GM12801 (cell line): ENCODE results near the gene PDXK.

Source experiments
- TF ChIP-seq, protein P1 (sequence below): IDR thresholded peaks from one replicate; pipeline ENCODE4 v1.5.1; 2011; ENCODE audit warnings: control low read depth; ENCODE audit not compliant: insufficient read length; ENCODE audit errors: extremely low read depth

PDXK gene

DNA sequence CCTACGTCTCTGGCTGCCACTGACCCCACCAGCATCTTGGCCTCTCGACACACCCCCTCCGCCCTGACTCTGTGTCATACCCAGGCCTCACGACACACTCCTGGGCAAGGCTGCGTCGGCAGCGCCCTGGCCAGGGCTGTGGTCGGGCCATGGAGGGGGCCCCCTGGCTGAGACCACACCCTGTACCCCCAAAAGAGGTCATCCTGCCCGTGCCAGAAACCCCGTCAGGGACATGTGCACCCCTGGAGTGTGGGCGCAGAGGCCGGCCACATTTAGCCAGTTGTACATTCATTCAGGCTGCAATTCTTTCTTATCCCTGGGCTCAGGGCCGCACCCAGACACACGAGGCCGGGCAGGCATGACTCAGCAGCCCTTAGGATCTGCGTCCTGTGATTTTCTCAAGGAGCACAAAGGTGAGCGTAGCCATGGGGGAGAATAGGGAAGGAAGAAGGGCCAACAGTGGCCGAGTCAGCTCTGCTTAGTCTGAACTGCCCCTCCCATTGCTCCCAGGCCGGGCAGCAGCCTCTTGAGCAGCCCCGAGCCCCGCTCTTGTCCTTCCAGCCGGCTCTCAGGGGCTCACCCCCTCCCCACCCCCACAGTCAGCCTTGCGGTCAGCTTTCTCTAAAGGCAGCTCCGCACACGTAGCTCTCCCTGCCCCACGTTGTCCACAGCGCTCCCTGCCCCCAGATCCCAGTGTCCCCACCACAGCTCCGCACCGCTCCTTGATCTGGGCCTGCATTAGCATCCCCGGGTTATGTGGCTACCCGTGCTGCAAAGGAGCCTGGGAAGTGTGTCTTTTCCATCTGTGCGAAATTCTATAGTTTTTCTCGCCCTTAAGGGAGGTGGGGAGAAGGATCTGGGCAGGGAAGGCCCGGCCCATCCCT, 49.3 kb downstream of the PDXK start:
- TF ChIP-seq, protein P1, sequence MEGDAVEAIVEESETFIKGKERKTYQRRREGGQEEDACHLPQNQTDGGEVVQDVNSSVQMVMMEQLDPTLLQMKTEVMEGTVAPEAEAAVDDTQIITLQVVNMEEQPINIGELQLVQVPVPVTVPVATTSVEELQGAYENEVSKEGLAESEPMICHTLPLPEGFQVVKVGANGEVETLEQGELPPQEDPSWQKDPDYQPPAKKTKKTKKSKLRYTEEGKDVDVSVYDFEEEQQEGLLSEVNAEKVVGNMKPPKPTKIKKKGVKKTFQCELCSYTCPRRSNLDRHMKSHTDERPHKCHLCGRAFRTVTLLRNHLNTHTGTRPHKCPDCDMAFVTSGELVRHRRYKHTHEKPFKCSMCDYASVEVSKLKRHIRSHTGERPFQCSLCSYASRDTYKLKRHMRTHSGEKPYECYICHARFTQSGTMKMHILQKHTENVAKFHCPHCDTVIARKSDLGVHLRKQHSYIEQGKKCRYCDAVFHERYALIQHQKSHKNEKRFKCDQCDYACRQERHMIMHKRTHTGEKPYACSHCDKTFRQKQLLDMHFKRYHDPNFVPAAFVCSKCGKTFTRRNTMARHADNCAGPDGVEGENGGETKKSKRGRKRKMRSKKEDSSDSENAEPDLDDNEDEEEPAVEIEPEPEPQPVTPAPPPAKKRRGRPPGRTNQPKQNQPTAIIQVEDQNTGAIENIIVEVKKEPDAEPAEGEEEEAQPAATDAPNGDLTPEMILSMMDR: no peak

DNA sequence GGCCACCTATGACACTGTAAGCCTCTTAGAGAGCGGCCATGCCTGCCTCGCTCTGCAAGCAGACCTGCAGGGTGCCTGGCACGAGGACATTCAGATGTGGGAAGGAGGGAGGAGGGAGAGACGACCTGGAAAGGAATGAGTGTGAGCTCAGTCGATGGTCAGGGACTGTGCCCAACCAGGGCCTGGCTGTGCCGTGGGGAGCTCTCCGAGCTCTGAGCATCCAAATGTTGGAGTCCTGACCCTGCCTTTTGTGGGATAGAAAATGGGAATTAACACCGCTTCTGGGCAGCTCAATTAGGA, 49.9 kb downstream of the PDXK start:
- TF ChIP-seq, protein P1: no peak

DNA sequence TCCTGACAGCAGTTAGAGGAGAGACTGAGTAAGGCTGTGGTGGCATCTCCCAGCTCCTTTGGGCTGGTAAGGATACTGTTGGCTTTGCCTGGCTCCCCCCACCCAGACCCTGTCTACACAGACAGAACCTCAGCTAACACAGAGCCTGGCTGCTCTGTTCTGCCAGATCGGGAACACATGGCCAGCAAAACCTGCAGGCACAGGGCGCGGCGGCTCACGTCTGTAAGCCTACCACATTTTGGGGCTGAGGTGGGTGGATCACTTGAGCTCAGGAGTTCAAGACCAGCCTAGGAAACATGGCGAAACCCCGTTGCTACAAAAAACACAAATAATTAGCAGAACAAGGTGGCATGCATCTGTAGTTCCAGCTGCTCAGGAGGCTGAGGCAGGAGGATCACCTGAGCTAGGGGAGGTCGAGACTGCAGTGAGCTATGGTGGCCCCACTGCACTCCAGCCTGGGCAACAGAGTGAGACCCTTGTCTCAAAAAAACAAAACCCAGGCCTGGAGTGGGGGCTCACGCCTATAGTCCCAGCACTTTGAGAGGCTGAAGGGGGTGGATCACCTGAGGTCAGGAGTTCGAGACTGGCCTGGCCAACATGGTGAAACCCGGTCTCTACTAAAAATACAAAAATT, 50.5 kb downstream of the PDXK start:
- TF ChIP-seq, protein P1: no peak

DNA sequence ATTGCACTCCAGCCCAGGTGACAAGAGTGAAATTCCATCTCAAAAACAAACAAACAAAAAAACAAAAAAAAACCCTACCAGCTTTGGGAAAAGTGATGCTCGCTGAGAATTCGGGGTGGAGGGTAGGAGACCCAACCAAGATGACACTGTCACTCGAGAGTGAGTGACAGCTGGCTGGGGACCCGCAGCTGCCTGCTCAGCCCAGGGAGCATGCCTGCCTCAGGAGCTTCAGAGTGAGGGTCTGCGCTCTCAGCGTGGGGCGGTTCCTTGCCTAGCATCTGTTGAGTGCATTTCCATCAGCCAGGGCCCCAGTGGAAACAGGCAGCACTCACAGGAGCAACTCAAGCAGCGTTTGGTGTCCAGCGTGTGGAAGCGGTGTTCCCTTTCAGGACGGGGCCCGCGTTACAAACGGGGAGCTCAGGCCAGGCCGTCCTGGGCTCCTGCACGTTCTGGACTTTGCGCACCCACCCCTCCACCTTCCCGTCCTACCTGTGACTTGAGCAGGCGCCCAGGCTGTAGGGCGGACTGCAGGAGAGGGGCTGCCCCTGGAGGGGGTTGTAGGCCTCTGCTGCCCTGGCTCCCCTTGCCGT, 51.2 kb downstream of the PDXK start:
- TF ChIP-seq, protein P1: no peak

DNA sequence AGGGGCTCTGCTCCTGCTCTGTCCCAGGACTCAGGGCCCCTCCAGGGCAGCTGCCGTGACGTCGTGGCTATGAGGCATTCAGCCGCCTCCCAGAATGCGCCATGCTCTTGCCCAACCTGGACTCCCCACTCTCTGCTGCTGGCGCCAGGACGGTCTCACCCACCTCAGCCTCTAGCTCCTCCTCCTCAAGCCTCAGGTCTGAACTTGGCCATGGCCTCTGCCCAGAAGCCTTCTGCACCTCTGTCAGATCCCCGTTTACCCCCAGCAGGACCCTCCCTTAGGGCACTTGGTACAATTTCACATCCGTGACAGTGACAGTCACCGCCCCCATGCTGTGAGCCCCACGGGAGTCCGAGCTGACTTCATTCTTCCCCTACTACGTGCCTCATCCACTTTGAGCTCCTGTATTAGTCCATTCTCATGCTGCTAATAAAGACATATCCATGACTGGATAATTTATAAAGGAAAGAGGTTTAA, 52.3 kb downstream of the PDXK start:
- TF ChIP-seq, protein P1: no peak

DNA sequence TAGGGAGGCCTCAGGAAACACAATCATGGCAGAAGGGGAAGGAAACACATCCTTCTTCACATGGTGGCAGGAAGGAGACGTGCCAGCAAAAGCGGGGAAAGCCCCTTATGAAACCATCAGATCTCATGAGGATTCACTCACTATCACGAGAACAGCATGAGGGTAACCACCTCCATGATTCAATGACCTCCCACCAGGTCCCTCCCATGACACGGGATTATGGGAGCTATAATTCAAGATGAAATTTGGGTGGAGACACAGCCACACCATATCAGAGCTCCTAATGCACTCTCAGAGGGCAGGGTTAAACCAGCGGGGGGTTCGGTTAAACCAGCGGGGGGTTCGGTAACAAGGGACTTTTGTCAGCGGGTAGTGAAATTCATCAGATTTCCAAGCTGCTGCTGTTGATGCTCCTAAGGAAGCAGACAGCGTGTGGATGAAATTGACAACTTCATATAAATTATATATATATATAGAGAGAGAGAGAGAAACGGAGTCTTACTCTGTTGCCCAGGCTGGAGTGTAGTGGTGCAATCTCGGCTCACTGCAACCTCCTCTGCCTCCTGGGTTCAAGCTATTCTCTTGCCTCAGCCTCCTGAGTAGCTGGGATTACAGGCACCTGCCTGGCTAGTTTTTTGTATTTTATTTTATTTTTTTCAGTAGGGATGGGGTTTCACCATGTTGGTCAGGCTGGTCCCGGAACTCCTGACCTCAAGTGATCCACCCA, 52.9 kb downstream of the PDXK start:
- TF ChIP-seq, protein P1: no peak

DNA sequence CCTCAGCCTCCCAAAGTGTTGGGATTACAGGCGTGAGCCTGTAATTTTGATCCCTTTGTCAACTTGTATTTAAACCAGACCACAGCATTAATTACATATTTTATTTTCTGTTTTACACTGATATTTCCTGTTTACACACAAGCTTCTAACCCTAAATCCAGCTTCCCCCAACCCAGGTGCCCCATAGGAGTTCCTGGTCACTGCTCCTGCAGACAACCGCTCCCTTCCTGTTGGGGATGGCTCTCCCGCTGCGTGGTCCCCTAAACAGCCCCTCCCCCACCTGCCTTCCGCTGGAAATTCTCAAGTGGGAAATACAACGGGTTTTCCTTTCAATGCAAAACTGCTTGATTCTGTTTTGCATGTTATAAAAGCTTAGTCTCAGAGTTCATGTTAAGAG, 53.5 kb downstream of the PDXK start:
- TF ChIP-seq, protein P1: no peak
